NCI-H2081 treated with DMSO at 0.1 percent for 48 hours (cell line): Measurements from ENCODE around the gene ATP2B3.

Experiments
- DNase-seq: peaks from one replicate; lab custom pipeline; 2025; lab: John Stamatoyannopoulos, UW

The ATP2B3 gene

DNA sequence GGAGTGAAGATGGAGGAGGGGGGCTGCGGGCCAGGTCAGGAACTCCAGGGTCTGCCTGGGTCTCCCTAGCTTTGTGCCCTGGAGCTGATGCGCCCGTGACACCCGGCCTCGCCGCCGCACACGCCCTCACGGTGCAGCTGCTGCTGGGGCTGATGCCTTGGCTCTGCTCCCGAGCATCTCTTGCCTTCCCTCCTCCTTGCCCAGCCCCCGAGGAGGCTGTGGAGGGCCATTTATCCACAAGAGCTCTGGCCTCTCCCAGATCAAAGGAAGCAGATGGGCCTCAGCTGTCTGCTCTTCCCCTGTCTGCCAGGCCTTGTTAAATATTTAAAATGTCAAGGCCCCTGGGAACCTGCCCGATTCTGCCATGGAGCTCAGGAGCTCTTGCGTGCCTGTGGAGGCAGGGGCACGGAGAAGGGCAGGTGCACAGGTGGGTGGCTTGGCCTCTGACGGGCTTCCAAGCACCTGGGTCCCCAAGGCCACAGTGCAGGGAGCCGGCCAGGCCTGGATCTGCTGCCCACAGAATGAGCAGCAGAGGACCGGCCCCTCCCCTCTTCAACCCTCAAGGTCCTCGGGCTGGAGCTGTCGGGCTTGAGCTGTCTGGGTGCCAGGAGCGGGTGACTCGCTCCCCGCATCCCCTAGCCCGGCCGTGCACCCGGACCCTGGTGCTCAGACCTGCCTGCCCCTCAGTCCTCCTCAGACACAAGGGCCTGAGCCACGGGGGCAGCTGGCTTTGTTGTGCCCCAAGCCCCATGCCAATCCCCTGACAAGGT lies 20.3 kb downstream of the ATP2B3 start:
- no peak for DNase-seq

- DNase-seq = no peak
Measured at GRCh38 chrX:153538424-153538823, 21.0 kb downstream of the ATP2B3 start.

DNA sequence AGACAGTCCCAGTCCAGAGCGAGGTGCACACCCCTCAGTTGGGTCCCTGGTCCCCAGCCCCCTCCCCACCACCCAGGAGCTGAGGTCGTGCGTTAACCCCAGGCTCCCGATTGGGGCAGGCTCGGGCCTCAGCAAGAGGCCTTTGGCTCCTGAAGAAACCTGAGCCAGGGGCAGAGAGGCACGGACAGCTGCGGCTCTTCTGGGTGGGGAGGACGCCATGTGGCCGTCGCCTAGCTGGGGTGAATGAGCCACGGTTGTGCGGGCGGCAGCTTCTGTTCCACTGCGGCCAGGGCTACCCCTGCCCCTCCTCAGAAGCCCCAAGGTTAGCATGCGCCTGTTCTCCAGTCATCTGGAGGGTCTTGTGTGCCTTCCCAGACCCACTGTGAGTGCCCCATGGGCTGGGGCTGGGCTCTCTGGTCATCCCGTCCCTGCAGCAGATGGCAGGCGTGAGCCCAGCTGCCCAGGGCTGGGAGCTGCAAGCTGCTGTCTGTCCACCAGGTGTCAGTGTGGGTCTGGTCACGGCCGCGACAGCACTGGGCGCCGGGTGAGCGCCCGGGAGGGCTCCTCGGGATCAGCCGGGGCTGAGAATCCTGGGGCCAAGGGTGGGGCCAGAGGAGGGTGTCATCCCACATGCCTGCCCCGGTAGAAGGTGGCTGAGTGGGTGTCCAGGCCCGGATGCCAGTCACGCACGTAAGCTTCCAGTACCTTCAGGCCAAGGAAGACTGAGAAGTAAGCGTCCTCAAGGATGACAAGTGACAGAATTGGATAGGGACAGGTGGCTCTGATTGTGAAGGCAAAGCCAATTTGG lies 21.9 kb downstream of the ATP2B3 start:
- DNase-seq = no peak

- no peak for DNase-seq
Measured at GRCh38 chrX:153539979-153540358, 22.5 kb downstream of the ATP2B3 start.

GRCh38 chrX:153544727-153545126 lies 27.3 kb downstream of the ATP2B3 start:
- no peak for DNase-seq

GRCh38 chrX:153546386-153546785 lies 28.9 kb downstream of the ATP2B3 start:
- DNase-seq = no peak

DNA sequence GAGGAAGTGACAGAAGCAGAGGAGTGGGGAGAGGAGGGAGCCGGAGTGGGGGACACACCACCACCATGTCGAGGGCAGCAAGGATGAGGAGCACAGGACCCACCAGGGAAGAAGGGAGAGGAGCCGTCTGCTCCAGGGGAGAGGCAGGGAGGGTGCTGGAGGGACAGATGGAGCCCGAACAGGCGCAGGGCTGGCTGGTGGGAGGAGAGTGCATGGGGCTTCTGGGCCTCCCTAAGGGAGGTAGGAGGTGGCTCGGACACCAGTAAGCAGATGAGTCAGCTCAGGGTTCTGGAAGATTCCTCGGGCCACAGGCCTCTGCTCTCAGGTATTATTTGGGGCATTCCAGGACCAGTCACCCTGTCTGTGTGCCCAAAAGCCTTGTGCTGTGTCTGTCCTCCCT lies 29.8 kb downstream of the ATP2B3 start:
- no peak for DNase-seq

- DNase-seq = no peak
Measured at GRCh38 chrX:153549231-153549630, 31.8 kb downstream of the ATP2B3 start.

- no peak for DNase-seq
Measured at GRCh38 chrX:153549807-153550206, 32.4 kb downstream of the ATP2B3 start.

DNA sequence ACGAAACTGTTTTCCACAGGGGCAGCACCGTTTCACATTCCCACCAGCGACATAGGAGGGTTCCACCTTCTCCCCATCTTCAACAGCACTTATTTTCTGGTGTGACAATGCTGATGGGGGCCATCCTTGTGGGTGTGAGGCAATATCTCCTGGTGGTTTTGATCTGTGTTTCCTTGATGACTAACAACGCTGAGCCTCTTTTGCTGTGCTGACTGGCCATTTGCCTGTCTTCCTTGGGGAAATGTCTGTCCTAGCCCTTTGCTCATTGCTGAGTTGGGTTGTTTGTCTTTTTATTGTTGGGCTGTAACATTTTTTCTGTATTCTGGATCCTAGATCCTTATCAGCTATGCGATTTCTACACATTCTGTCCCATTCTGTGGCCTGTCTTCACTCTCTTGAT lies 33.7 kb downstream of the ATP2B3 start:
- no peak for DNase-seq

DNA sequence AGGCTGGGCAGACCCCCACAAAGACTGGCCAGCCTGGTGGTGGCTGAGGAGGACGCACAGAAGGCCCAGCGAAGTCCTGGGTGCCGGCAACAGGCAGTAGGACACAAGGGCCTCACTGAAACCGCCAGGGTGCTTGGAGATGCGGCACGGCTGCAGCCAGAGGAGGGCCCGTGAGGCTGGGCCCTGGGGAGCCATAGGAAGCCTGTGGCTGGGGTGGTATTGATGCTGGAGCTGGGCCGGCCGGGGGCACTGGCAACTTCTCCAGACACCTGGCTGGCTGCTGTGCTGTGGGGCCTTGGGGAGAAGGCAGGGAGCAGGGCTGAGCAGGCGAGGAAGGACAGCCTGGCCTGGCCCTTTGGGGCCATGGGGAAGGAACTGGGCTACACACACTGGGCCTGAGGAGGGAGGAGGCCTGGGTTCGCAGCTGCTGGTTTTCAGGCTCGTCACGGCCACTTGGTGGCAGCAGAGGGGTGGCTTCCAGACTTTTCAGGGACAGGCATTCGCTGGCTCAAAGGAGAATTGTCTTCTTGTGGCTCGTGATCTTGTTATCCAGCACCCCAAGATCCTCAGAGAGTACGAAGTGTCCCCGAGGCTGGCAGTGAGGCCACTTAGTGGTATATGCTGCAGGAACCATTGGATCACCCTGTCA lies 37.2 kb downstream of the ATP2B3 start:
- DNase-seq = no peak

- no peak for DNase-seq
Measured at GRCh38 chrX:153556767-153557166, 39.3 kb downstream of the ATP2B3 start.

DNA sequence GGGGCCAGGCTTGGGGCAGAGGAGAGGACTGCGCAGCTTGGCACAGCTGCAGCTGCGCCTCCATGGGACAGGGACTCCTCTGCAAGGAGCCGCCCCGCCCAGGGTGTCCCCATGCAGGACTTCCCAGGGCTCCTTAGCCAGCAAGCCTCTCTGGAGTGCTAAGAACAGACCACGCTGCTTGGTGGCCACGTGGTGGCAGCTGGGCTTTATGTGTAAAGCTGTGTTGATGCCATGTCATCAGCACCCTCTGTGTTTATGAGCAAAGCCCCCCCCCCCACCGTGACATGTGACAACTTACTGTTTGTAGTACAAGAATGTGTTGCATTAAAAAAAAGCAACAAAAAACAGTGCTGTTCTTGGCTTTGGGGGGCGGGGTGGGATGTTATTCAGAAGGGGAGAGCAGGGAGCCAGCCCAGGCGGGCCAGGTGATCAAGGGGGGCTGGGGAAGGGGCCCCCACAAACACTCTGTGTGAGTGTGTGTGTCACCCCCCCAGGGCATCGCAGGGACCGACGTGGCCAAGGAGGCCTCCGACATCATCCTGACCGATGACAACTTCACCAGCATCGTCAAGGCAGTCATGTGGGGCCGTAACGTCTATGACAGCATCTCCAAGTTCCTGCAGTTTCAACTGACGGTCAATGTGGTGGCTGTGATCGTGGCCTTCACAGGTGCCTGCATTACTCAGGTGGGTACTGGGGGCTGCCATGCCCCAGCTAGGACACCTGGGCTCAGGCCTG lies 40.3 kb downstream of the ATP2B3 start:
- no peak for DNase-seq

DNA sequence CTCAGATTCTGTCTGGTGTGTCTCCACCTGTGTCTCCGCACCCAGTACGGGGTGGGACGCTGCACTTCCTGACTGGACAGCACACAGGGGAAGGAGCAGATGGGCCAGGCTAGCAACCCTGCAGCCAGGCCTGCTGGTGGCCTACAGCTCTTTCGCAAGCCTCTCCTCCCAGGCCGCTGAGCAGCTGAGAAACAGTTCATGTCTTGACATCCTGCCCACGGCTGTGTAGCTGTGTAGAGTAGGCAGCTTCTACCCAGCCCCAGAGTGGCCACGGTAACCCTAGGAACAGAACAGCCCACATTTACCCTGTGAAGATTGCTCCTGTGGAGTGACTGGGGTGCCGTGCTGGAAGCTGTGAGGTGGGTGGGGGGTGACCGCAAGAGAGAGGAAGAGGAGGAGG lies 42.6 kb downstream of the ATP2B3 start:
- DNase-seq = no peak

GRCh38 chrX:153560466-153560865 lies 43.0 kb downstream of the ATP2B3 start:
- DNase-seq = no peak

DNA sequence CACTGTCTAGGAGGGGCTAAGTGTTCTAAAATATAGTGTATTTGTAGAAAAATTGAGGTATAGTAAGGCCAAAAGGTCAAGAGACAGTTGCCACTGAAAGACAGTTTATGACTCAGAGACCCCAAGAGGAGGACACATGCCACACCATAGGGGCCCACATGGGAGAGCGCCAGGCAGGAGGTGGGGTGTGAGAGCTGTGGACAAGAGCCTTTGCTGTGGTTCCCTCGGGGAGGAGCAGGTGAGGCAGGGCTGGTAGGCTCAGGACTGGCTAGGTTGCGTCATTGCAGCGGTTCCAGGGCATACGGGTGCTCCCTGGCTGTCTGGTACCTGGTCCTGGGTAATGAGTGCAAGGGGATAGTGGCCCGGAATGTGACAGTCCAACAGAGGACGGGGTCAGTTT lies 43.9 kb downstream of the ATP2B3 start:
- DNase-seq = no peak

DNA sequence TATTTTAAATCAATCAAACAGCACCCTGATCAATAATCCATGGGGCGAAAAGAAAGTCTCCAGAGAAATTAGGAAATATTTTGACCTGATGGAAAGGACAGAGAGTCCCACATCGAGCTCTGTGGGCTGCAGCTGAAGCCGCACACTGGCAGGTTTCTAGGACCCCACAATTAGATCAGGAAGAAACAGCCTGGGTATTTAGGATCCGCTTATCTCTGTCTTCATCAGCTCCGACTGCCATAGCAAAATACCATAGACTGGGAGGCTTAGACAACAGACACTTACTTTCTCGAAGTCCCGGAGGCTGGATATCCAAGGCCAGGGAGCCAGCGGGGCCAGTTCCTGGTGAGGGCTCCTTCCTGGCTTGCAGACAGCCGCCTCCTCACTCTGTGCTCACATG lies 45.1 kb downstream of the ATP2B3 start:
- DNase-seq = no peak

- no peak for DNase-seq
Measured at GRCh38 chrX:153564047-153564606, 46.7 kb downstream of the ATP2B3 start.

- DNase-seq = no peak
Measured at GRCh38 chrX:153565996-153566580, 48.6 kb downstream of the ATP2B3 start.

DNA sequence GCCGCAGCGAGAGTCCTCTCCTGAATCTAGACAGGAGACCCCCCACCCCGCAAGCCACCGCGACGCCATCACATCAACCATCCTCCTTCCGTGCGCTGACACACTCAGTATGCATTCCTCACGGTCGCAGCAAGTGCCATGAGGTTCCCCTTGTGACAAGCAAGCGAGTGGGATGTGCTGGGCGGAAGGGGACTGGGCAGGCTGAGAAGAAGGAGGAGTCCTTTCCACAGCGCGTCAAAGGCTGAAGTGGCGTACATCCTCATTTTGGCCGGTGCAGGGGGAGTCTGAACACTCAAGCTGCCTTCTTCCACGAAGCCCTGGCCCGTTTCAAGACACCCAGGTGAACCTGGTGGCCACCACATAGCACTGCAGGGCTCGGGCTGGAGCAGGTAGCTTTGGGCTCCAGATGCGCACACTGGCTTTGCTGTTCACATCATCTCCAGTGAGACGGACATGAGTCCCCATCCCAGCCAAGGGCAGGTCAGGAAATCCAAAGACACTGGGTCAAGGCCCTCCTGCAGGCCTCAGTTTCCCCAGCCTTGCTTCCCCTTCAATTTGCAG lies 51.1 kb downstream of the ATP2B3 start:
- no peak for DNase-seq

GRCh38 chrX:153569475-153569874 lies 52.0 kb downstream of the ATP2B3 start:
- DNase-seq = no peak
